HG03103 (cell line): ENCODE data around the gene SUV39H1.

Experiments
- ATAC-seq: cut with Tn5 transposase; IDR thresholded peaks from one replicate; pipeline ENCODE4 v1.9.1; 2021; ENCODE audit warnings: low read depth; ENCODE audit not compliant: unreplicated experiment

The SUV39H1 gene

GRCh38 chrX:48753708-48754228 lies 57.2 kb downstream of the SUV39H1 start:
- ATAC-seq: no peak

GRCh38 chrX:48754238-48754637 lies 57.7 kb downstream of the SUV39H1 start:
- no peak for ATAC-seq
